ENCODE data around the gene CLIP3.
A peak's percentile ranks its signal among the peaks of the same experiment; 100 is the strongest.
"Not testable (repeated sequence)": the region's sequence is repeated elsewhere in the genome, so short reads cannot be mapped to it uniquely, and the experiment has no call there.

Gene CLIP3

DNA sequence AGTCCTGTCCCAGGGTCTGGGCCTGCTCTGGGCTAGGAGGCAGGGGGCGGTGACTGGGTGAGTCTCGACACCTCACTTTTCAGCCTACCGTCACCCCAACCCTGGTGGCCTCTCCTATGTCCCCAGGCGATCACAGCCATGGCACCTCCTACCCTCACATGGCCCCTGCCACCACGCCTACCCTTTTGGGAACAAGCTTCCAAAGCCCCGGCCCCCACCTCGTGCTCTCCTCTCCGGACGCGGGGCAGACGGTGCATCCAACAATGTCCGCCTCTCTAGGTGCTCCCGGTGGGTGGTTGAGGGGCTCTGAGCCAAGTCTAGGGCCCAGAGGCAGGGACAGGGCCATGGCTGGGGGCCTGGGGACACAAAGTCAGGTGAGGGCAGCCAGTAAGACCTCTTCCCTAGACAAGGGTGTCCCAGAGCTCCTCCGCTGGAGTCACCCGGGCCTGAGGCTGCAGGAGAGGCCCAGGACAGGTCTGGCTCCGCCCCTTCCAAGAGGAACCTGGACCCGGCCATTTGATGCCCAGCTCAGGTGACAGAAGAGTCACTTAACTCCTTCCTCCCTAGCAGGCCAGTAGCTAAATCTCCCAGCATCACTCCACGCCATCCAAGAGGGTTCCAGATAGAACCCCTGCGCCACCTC, 24.2 kb downstream of the CLIP3 start, which contains the start of gene SYNE4:
SYNE4 (minus strand) TSS at position 478 of the 643 bp plus-strand sequence; CDS start at position 346, 132 bp downstream.
- DNase-seq: no peak

GRCh38 chr19:36006955-36007354, 25.7 kb downstream of the CLIP3 start:
- DNase-seq: no peak

DNA sequence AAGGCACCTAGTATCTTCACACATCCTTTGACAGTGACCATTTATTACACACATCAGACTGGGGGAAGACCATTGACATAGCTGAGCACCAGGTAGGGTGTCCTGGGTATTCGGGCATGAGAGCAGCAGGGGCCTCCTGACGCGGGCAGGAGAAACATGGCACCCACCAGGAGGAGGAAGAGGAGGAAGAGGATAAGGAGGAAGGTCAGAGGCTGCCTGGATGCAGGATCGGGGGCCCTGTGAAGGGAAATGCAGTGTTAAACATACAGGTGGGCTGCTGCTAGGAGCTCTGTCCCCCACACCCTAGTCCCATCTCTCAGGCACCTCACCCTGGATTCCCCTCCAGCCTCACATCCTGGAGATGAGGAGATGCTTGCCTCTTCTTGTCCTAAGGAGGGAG, 29.4 kb downstream of the CLIP3 start:
- DNase-seq: no peak

GRCh38 chr19:36001605-36002004, 31.1 kb downstream of the CLIP3 start:
- no peak for DNase-seq

- DNase-seq: no peak
These were observed 35.9 kb downstream of the CLIP3 start for GRCh38 chr19:35996777-35997176.

- DNase-seq: peak; percentile 94
These were observed 37.4 kb downstream of the CLIP3 start, which contains the start of gene SDHAF1 for GRCh38 chr19:35995048-35995993. Gene SDHAF1 (plus strand): TSS chr19:35995188. CDS start chr19:35995275, 87 bp downstream.

DNA sequence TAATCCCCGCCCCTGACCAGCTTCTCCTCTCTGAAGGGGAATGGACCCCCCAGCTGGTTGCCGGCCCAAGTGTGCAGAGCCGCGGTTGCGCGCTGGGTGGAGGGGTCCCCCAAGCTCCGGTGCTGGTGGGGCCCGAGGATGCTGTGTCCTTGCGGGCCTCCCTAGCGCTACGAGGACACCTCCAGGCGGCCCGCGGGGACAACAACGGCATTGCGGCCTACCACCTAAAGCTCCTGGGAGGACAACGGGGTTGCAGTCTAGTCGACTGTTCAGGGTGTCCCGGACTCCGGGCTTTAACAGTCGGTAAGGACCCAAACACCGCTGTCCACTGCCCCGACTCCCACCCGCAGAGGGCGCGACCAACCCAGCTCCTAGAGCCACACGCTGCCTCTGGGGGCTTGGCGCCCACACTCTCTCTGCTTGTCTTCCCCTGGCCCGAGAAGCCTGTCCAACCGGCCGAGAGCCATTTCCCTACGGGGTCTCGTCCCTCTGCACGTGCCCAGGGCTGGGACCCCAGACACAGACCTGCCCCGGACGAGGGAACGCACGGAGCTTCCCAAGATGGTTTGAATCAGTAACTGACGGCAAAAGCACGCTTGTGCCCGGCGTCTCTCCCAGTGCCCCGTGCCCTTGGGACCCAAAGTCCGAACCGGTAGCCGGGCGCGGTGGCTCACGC, 38.6 kb downstream of the CLIP3 start:
- no peak for DNase-seq

GRCh38 chr19:35992907-35993765, 39.5 kb downstream of the CLIP3 start:
- DNase-seq: no peak

DNA sequence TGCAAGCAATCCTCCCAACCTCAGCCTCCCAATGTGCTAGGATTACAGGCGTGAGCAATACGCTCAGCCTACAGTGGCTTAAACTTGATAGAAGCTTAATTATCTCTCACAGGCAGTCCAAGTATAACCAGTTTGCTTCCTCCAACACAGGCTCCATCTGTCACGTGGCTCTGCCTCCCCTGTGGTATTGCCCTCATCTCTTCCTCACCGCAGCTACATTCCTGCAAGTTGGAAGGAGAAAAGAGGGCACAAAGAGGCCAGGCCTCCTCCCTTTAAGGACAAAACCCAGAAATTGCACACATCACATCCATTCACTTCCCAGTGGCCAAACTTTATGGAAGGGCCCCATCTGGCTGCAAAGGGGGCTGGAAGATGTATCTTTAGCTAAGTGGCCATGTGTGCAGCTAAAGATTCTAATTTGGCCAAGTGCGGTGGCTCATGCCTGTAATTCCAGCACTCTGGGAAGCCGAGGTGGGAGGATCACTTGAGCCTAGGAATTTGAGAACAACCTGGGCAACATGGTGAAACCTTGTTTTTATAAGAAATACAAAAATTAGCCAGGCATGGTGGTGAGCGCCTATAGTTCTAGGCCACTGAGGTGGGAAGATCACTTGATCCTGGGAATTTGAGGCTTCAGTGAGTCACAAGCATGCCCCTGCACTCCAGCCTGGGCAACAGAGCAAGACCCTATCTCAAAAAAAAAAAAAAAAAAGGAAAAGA, 40.8 kb downstream of the CLIP3 start:
- no peak for DNase-seq

DNA sequence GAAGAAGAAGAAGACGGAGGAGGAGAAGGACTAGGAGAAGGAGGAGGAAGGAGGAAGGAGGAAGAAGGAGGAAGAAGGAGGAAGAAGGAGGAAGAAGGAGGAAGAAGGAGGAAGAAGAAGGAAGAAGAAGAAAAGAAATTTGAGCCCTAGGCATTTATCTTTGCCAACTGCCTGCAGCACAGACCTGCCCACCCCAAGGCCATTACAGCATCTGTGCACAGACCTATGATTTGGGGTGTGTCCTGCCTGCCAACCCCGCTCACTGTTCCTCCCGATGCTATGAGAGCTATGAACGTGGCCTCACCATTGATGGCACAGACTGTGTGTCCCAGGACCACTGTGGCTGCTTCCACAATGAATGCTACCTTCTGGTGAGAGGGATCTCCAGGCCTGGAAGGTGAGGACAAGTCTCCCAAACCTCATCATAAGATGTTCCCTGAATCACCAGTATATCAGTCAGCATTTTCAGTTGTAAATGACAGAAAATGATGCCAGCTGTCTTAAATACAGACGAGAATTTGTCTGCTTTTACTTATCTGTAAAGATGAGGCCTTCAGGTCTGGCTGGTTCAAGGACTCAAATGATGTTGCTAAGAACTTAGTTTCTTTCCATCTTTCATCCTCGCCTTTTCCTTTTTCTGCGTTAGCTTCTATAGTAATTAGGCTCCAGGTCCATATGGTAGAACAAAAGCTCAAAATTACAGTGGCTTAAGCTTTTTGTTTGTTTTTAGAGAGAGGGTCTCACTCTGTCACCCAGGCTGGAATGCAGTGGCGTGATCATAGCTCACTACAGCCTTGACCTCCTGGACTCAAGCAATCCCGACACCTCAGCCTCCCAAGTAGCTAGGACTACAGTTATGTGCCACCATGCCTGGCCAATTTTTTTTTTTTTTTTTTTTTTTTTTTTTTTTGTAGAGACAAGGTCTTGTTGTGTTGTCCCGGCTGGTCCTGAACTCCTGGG, 41.6 kb downstream of the CLIP3 start:
- DNase-seq: no peak

- DNase-seq: no peak
These were observed 42.5 kb downstream of the CLIP3 start for GRCh38 chr19:35990156-35990555.

- DNase-seq: no peak
These were observed 43.8 kb downstream of the CLIP3 start for GRCh38 chr19:35988824-35989223.

DNA sequence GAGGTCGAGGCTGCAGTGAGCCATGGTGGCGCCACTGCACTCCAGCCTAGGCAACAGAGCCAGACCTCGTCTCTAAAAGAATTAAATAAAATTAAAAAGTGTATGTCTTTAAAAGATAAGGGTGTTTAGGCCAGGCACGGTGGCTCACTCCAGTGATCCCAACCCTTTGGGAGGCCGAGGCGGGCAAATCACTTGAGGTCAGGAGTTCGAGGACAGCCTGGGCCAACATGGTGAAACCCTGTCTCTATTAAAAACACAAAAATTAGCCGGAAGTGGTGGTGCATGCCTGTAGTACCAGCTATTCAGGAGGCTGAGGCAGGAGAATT, 45.1 kb downstream of the CLIP3 start:
- DNase-seq: no peak

DNA sequence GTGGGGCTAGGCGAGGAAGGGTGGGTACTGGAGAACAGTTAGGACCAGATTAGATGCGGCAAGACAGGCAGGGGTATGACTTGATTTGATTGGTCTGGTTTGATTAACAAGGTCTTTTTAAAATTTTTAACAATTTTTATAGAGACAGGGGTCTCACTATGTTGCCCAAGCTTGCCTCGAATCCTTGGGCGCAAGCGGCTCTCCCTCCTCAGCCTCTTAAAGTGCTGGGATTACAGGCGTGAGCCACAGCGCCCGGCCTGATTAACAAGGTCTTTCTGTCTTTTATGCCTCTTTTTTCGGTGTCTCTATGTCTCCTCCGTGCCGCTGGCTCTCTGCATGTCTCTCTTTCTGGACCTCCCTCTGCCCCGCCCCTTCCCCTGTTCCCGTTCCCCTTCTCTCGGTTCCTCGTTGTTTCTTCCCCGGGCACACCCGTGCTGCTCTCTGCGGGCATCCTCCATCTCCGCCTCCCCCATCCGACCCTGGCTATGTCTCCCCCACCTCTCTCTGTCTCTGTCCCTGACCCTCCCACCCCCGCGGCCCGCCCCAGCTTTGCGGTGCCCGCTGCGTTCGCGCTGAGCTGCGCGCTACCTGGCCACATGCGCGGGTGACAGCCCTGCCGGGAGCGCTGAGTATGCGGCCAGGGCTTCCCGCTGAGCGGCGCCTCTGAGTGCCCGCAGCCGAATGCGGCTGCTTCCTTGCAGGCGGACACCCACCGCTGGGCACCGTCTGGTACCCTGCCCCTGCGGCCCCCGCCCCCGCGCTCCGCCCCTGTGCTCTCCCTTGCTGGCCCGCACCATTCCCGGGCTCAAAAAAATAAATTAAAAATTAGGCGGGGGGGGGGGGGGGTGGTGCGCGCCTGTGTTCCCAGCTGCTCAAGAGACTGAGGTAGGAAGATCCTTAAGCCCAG, 45.8 kb downstream of the CLIP3 start:
- DNase-seq: no peak

- DNase-seq: no peak
These were observed 46.6 kb downstream of the CLIP3 start for GRCh38 chr19:35986111-35986510.

DNA sequence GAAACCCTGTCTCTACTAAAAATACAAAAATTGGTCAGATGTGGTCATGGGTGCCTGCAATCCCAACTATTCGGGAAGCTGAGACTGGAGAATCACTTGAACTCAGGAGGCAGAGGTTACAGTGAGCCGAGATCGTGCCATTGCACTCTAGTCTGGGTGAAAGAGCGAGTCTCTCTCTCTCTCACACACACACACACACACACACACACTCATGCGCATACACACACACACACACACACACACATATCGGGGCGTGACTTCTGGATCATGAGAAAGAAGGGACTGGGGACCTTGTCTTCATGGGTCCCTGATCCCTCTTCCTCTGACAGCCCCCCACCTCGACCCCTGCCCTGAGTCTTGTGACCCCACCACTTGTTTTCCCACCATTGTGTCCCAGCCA, 49.5 kb downstream of the CLIP3 start:
- DNase-seq: no peak

DNA sequence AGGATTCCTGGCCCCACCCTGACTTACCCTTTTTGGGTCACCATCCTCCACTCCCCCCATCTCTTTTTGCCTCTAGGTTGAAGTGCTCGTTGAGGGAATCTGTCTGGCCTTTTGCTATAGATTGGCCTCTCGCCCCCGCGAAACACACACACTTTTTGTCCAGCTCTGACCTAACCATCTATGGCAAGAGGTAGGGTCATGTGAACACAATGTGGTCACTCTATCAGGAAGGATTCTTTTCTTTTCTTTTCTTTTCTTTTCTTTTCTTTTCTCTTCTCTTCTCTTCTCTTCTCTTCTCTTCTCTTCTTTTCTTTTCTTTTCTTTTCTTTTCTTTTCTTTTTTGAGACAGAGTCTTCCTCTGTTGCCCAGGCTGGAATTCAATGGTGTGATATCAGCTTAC, 51.7 kb downstream of the CLIP3 start:
- DNase-seq: not testable (repeated sequence)

DNA sequence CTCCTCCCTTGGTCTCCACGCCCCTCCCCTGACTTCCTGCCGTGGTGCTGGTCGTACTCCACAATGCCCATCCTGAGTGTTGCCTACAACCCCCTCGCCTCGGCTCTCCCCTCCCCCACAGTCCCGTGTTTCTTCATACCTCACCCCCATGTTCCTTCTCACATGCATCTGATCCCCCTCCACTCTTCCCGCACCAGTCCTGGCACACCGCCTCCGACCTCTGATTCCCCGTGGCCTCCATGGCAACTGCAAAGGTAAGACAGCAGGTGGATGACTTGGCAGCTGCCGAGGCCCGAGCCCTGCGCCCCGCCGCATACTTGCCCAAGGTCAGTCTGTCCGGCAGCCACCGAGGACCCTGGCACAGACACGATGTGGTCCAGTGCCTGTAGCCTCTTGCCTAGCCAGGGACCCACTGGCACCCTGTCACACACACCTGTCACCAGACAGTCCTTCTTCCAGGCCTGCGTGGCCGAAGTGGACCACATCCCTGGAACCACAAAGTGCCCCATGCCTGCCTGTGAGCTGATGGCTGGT, 53.8 kb downstream of the CLIP3 start:
- DNase-seq: no peak

- no peak for DNase-seq
These were observed 54.4 kb downstream of the CLIP3 start for GRCh38 chr19:35978271-35978670.

All from right forelimb (tissue), 1 donor.